HG02938 (cell line): Measurements from ENCODE around the gene COL6A2.
"Not testable (repeated sequence)": the region's sequence is repeated elsewhere in the genome, so short reads cannot be mapped to it uniquely, and the experiment has no call there.

Source experiments
- ATAC-seq: cut with Tn5 transposase; IDR thresholded peaks from one replicate; pipeline ENCODE4 v1.9.1; 2021; ENCODE audit warnings: mild to moderate bottlenecking, moderate library complexity; ENCODE audit not compliant: unreplicated experiment

COL6A2 gene

GRCh38 chr21:46168659-46169386 is 70.9 kb downstream of the COL6A2 start:
- no peak for ATAC-seq

DNA sequence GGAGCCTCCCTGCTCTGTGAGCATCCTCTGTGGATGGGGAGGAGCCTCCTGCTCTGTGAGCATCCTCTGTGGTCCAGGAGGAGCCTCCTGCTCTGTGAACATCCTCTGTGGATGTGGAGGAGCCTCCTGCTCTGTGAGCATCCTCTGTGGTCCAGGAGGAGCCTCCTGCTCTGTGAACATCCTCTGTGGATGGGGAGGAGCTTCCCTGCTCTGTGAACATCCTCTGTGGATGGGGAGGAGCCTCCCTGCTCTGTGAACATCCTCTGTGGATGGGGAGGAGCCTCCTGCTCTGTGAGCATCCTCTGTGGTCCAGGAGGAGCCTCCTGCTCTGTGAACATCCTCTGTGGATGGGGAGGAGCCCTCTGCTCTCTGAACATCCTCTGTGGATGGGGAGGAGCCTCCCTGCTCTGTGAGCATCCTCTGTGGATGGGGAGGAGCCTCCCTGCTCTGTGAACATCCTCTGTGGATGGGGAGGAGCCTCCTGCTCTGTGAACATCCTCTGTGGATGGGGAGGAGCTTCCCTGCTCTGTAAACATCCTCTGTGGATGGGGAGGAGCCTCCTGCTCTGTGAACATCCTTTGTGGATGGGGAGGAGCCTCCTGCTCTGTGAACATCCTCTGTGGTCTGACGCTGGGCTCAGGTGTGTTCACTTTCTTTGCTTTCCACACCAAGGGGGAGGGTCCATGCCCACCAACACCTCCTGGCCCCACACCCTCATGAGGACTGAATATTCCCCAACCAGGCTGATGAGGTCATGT is 72.7 kb downstream of the COL6A2 start:
- ATAC-seq = not testable (repeated sequence)

- no peak for ATAC-seq
These were observed 73.7 kb downstream of the COL6A2 start for GRCh38 chr21:46171585-46171984.

DNA sequence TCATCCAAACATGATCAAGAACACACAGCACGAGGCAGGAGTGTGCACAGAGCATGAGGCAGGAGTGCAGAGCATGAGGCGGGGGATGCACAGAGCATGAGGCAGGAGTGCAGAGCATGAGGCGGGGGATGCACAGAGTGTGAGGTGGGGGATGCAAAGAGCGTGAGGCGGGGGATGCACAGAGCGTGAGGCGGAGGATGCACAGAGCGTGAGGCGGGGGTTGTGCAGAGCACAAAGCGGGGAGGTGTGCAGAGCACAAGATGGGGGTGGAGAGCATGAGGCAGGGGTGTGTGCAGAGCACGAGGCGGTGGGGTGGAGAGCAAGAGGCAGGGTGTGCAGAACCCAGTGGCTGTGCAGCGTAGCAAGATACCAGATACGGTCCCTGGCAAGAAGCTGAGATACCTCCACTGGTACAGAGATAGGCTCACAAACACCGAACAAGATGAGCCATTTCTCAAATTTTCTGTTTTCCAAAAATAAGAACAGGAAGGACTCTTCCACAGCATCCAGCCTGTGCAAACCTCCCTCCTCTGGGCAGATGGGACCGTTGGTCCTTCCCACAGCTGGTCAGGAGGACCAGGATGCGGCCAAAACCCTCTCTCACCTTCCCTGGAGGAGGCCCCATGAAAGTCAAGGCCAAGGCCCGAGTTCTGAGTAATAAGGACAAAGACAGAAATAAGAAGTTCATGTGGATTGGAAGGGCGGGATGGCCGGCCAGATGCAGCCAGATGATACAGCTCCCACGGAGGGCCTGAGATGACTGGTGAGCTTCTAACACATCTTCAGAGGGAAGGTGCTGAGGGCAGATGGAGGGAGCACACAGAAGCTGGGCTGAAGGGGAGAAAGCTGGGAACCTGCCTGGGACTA is 74.3 kb downstream of the COL6A2 start:
- no peak for ATAC-seq

GRCh38 chr21:46172863-46173528 is 75.1 kb downstream of the COL6A2 start:
- ATAC-seq = no peak

GRCh38 chr21:46173573-46173972 is 75.7 kb downstream of the COL6A2 start:
- no peak for ATAC-seq

DNA sequence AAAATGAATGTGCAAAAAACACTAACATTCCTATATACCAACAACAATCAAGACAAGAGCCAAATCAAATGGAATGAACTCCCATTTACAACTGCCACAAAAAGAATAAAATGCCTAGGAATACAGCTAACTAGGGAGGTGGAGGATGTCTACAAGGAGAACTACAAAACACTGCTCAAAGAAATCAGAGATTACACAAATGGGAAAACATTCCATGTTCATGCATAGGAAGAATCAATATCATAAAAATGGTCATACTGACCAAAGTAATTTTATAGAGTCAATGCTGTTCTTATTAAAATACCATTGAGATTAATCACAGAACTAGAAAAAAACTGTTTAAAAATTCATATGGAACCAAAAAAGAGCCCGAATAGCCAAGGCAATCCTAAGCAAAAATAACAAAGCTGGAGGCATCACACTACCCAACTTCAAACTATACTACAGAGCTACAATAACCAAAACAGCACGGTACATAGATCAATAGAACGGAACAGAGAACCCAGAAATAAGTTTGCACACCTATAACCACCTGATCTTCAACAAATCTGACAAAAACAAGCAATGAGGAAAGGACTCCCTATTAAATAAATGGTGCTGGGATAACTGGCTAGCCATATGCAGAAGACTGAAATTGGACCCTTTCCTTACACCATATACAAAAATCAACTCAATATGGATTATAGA is 78.7 kb downstream of the COL6A2 start:
- not testable (repeated sequence) for ATAC-seq

- no peak for ATAC-seq
These were observed 81.0 kb downstream of the COL6A2 start for GRCh38 chr21:46178961-46179360.
